SIG-M5 treated with dmso at 0.1 percent for 504 hours (cell line): Measurements from ENCODE around the gene SAP130.
A peak's percentile ranks its signal among the peaks of the same experiment; 100 is the strongest.
"Not testable (repeated sequence)": the region's sequence is repeated elsewhere in the genome, so short reads cannot be mapped to it uniquely, and the experiment has no call there.

Experiments used
- DNase-seq: peaks from one replicate; lab custom pipeline; 2025; ENCODE audit not compliant: unreplicated experiment; lab: John Stamatoyannopoulos, UW

Gene SAP130

GRCh38 chr2:127953849-127954248 lies 74.0 kb downstream of the SAP130 start:
- no peak for DNase-seq

GRCh38 chr2:127953128-127953718 lies 74.6 kb downstream of the SAP130 start:
- DNase-seq = no peak

- no peak for DNase-seq
Observed at GRCh38 chr2:127951026-127951425, 76.8 kb downstream of the SAP130 start.

GRCh38 chr2:127950264-127950663 lies 77.6 kb downstream of the SAP130 start:
- DNase-seq = peak; percentile 62

GRCh38 chr2:127945281-127945680 lies 82.6 kb downstream of the SAP130 start:
- no peak for DNase-seq

GRCh38 chr2:127943186-127943585 lies 84.7 kb downstream of the SAP130 start:
- DNase-seq = no peak

GRCh38 chr2:127942002-127942401 lies 85.9 kb downstream of the SAP130 start:
- no peak for DNase-seq

- no peak for DNase-seq
Observed at GRCh38 chr2:127941461-127941860, 86.4 kb downstream of the SAP130 start.

- no peak for DNase-seq
Observed at GRCh38 chr2:127940641-127941040, 87.2 kb downstream of the SAP130 start.

- no peak for DNase-seq
Observed at GRCh38 chr2:127935337-127935736, 92.5 kb downstream of the SAP130 start.

GRCh38 chr2:127932199-127932876 lies 95.5 kb downstream of the SAP130 start:
- no peak for DNase-seq

- no peak for DNase-seq
Observed at GRCh38 chr2:127929449-127929848, 98.4 kb downstream of the SAP130 start.

GRCh38 chr2:127927384-127927783 lies 100.5 kb downstream of the SAP130 start:
- DNase-seq = no peak

- no peak for DNase-seq
Observed at GRCh38 chr2:127917916-127918315, 109.9 kb downstream of the SAP130 start.

GRCh38 chr2:127913808-127914457 lies 113.9 kb downstream of the SAP130 start:
- DNase-seq = no peak

GRCh38 chr2:127911737-127912136 lies 116.1 kb downstream of the SAP130 start:
- DNase-seq = no peak

- DNase-seq = no peak
Observed at GRCh38 chr2:127910415-127910814, 117.4 kb downstream of the SAP130 start.

- DNase-seq = no peak
Observed at GRCh38 chr2:127909019-127909418, 118.8 kb downstream of the SAP130 start.

GRCh38 chr2:127907733-127908400 lies 120.0 kb downstream of the SAP130 start:
- not testable (repeated sequence) for DNase-seq

GRCh38 chr2:127906206-127906926 lies 121.5 kb downstream of the SAP130 start:
- no peak for DNase-seq
